Prostate gland (tissue), 2 donors: ENCODE results near the gene REV3L. TPM values are rescaled to one million over a fixed set of nuclear protein-coding genes. Genes with fewer than 3 reads are reported as not detected.

Source experiments
- DNase-seq: peaks from one replicate; pipeline ENCODE4 v3.0.0-alpha.2; 2019; ENCODE audit warnings: low spot score
- H3K27ac ChIP-seq, 2 donors: fragments of 200-600 bp; sonication (generic); 2 replicates each; pipeline ENCODE4 v1.5.1; 2017 to 2019
- H3K27me3 ChIP-seq: fragments of 200-600 bp; sonication (generic); replicated peaks from 2 replicates; pipeline ENCODE4 v1.5.1; 2019; ENCODE audit not compliant: insufficient read depth
- H3K36me3 ChIP-seq, 2 donors: fragments of 200-600 bp; sonication (generic); 1 replicate in 1 of 2; 2 replicates in 1 of 2; pipeline versions ENCODE4 v1.5.1 to v1.8.1; 2017 to 2019
- H3K4me1 ChIP-seq: fragments of 200-600 bp; sonication (generic); replicated peaks from 2 replicates; pipeline ENCODE4 v1.5.1; 2019
- H3K4me3 ChIP-seq, 2 donors: fragments of 200-600 bp; sonication (generic); 2 replicates each; pipeline ENCODE4 v1.5.1; 2017 to 2019
- H3K9me3 ChIP-seq: fragments of 200-600 bp; sonication (generic); 2 replicates; pipeline ENCODE4 v1.5.1; 2017
- POLR2A ChIP-seq: fragments of 450-650 bp; IDR thresholded peaks from one replicate; pipeline ENCODE4 v1.6.1; 2016; ENCODE audit warnings: antibody characterized with exemption, mild to moderate bottlenecking
- POLR2AphosphoS5 ChIP-seq: sonication (generic); formaldehyde crosslinking; IDR thresholded peaks from one replicate; pipeline ENCODE4 v1.6.1; 2017; ENCODE audit warnings: antibody characterized with exemption
- WGBS: methylation state at CpG from one replicate; pipeline ENCODE4 v1.1.5; 2018; 5-methylcytosine and 5-hydroxymethylcytosine counted together
- intact Hi-C: fragments of 100-400 bp; cut with DNase I; formaldehyde crosslinking; loops from one replicate; pipeline ENCODE4 v1.14.2; 2022
- total RNA-seq, 2 donors: library from RNA; depleted of rRNA; stranded (reverse); fragments of >200 nt; gene quantifications; one replicate each; pipeline ENCODE4 v1.1.0, GENCODE V29; 2016
- TF ChIP-seq, protein P1 (sequence below), 4 experiments: fragments of 200-600 bp in 2 of 4; fragments of 450-650 bp in 2 of 4; sonication (generic) in 2 of 4; IDR thresholded peaks; 1 replicate in 3 of 4; 2 replicates in 1 of 4; pipeline ENCODE4 v1.5.1; 2016 to 2019; ENCODE audit warnings: antibody characterized with exemption in 4 of 4, mild to moderate bottlenecking in 2 of 4, moderate library complexity in 2 of 4

REV3L gene
- total RNA-seq, 2 donors from 2014 or later = 20.0 to 44.2 TPM

DNA sequence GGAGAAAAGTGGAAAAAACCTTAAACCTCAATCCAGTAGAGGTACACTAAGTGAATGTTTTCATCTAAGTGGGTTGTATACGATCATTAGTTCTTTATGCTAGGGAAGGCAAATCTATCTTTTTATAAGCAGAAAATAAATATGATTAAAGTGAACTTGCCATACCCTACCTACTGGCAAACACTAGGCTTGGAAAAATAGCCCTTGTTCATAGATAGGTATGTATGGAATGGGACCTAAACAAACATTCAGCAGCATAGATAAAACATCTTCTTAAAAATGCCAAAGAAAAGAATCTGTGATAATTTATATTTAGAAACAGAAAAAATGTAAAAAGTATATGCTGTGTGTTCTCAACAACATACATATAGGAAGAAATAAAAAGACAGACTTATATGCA, 18.8 kb downstream of the REV3L start:
- WGBS = 73% methylated on average over 1 of the region's 1 CpG
- intact Hi-C loops = no loop called here
- H3K4me3 ChIP-seq = no peak overlapping the region
- no peak for DNase-seq
- H3K36me3 ChIP-seq = no peaks in the 10 kb centered on the region
- H3K4me1 ChIP-seq = no peaks in the 10 kb centered on the region
- H3K27me3 ChIP-seq = no peaks in the 10 kb centered on the region
- no peaks in the 10 kb centered on the region for H3K9me3 ChIP-seq
- TF ChIP-seq POLR2A = no peak
- H3K27ac ChIP-seq = no peak overlapping the region

DNA sequence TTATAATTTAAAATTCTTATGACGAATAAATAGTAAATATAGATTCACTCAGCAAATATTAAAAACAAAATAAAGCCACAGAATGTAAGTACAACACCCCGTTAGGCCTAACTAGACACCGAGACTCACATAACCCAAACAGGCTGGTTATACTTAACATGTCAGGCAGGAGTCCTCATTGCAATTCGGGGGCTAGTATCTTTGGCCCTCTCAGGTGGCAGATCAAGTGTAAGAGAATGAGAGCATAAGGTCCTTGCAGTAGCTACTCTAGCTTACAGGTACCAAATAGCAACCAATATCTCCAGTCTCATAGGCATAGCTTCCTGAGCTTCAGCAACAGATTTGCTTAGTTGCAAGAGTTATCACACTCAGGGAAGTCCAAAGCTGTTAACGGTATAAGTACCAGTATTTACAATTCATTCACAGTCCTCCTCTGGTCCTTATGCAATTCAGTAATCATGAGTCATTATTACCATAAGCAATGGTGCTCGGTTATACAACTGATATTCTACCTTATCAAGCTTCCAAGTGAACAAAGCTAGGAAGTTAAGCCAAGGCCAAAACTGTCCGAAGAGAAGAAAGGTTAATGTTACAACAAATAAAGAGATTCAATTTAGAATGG, 20.1 kb downstream of the REV3L start:
- TF ChIP-seq POLR2AphosphoS5 (no peak), POLR2A (no peak)
- TF ChIP-seq, protein P1, sequence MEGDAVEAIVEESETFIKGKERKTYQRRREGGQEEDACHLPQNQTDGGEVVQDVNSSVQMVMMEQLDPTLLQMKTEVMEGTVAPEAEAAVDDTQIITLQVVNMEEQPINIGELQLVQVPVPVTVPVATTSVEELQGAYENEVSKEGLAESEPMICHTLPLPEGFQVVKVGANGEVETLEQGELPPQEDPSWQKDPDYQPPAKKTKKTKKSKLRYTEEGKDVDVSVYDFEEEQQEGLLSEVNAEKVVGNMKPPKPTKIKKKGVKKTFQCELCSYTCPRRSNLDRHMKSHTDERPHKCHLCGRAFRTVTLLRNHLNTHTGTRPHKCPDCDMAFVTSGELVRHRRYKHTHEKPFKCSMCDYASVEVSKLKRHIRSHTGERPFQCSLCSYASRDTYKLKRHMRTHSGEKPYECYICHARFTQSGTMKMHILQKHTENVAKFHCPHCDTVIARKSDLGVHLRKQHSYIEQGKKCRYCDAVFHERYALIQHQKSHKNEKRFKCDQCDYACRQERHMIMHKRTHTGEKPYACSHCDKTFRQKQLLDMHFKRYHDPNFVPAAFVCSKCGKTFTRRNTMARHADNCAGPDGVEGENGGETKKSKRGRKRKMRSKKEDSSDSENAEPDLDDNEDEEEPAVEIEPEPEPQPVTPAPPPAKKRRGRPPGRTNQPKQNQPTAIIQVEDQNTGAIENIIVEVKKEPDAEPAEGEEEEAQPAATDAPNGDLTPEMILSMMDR (IDR thresholded peaks at IDR 0.05) = no peak
- Histone ChIP-seq H3K36me3 (no peaks in the 10 kb centered on the region), H3K4me1 (no peaks in the 10 kb centered on the region), H3K27me3 (no peaks in the 10 kb centered on the region), H3K9me3 (no peaks in the 10 kb centered on the region), H3K27ac (no peak overlapping the region), H3K4me3 (no peak overlapping the region)
- WGBS = 73% methylated on average over 7 of the region's 7 CpGs
- DNase-seq = no peak
- intact Hi-C loops = no loop called here

DNA sequence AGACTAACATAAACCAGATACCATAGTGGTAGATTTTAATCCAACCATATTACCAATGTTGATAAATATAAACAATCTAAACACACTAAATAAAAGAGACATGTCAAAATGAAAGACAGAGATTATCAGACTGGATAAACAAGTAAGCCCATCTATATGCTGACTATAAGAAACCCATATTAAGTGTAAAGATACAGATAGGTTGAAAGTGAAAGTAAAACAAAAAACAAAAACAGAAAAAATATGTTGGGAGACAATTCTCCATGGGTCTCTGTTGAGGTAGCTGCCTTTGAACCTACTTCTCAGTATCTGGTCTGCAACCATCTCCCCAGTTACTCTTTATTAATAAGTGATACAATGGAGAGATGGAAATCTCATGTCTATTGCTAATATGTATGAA, 21.2 kb downstream of the REV3L start:
- Histone ChIP-seq H3K4me3 (no peak overlapping the region), H3K27me3 (no peaks in the 10 kb centered on the region), H3K9me3 (no peaks in the 10 kb centered on the region), H3K4me1 (no peaks in the 10 kb centered on the region), H3K36me3 (no peaks in the 10 kb centered on the region), H3K27ac (no peak overlapping the region)
- DNase-seq = no peak
- TF ChIP-seq POLR2AphosphoS5 (no peak), POLR2A (no peak)
- TF ChIP-seq, protein P1 (IDR thresholded peaks at IDR 0.05) = no peak
- intact Hi-C loops = no loop called here

DNA sequence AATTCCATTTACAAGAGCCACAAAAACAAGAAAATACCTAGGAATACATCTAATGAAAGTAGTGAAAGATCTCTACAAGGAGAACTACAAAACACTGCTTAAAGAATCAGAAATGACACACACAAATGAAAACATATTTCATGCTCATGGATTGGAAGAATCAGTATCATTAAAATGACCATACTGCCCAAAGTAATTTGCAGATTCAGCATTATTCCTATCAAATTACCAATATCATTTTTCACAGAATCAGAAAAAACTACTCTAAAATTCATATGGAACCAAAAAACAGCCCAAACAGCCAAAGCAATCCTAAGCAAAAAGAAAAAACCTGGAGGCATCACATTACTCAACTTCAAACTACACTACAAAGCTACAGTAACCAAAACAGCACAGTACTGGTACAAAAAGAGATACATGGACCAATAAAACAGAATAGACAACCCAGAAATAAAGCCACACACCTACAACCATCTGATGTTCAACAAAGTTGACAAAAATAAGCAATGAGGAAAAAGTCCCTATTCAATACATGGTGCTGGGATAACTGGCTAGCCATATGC, 24.3 kb downstream of the REV3L start:
- no peak for DNase-seq
- no peaks in the 10 kb centered on the region for H3K36me3 ChIP-seq
- H3K27me3 ChIP-seq = no peaks in the 10 kb centered on the region
- no peak overlapping the region for H3K27ac ChIP-seq
- intact Hi-C loops = no loop called here
- H3K9me3 ChIP-seq = no peaks in the 10 kb centered on the region
- H3K4me3 ChIP-seq = no peak overlapping the region
- H3K4me1 ChIP-seq = no peaks in the 10 kb centered on the region
- TF ChIP-seq POLR2AphosphoS5 = no peak
- no peak for TF ChIP-seq POLR2A
- TF ChIP-seq, protein P1 (IDR thresholded peaks at IDR 0.05) = no peak

DNA sequence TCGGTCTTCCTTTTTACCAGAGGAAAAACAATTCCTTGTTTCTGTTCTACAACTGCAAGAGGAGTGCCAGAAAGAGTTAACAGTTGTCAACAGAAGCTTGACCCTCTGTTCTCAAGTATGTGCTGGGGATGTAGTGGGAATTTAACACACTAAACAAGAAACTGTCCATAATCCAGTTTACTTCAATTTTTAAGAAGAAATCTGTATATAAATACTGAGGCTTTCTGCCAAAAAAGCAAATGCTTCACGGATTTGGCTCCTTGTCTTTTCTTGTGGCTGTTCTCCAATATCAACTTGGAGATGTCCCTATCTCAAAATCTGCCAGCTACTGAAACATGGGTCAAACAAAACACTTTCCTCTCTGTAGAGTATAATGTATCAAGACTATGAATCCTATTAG, 26.8 kb downstream of the REV3L start:
- 15% methylated on average over 2 of the region's 2 CpGs for WGBS
- Histone ChIP-seq H3K9me3 (no peaks in the 10 kb centered on the region), H3K36me3 (no peaks in the 10 kb centered on the region), H3K4me3 (no peak overlapping the region), H3K4me1 (no peaks in the 10 kb centered on the region), H3K27me3 (no peaks in the 10 kb centered on the region), H3K27ac (no peak overlapping the region)
- TF ChIP-seq POLR2AphosphoS5 = no peak
- TF ChIP-seq, protein P1 (IDR thresholded peaks at IDR 0.05) = no peak
- TF ChIP-seq POLR2A = no peak
- DNase-seq = no peak
- intact Hi-C loops = no loop called here
